ENCODE data around the gene GLP2R.
"Not testable (repeated sequence)": the region's sequence is repeated elsewhere in the genome, so short reads cannot be mapped to it uniquely, and the experiment has no call there.

GLP2R gene

GRCh38 chr17:9900784-9901183 lies 75.1 kb downstream of the GLP2R start:
- DNase-seq = no peak

DNA sequence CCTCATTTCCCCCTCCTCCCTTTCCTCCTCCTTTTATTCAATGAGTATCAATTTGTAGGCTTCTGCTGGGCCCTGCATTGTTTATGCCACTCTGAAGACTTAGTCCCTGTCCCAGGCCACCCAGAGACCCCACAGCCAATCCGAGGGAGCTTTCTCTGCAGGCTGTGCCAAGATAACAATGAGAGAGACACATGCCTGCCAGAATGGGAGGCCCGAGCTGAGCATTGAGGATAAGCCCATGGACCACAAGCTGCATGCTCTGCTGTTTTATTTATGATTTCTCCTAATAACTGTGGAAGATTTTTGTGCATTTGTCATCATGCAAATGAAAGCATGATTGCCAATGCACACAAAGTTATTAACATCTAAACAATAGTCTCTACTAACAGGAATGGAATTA lies 76.4 kb downstream of the GLP2R start:
- DNase-seq = peak; percentile 32

- DNase-seq = no peak
Observed at GRCh38 chr17:9904277-9905077, 78.8 kb downstream of the GLP2R start.

GRCh38 chr17:9905078-9905415 lies 79.3 kb downstream of the GLP2R start, which contains the start of gene RCVRN:
Gene RCVRN, minus strand, starts transcription at chr17:9905271. Its CDS starts 91 bp downstream, at chr17:9905180.
- DNase-seq = no peak

DNA sequence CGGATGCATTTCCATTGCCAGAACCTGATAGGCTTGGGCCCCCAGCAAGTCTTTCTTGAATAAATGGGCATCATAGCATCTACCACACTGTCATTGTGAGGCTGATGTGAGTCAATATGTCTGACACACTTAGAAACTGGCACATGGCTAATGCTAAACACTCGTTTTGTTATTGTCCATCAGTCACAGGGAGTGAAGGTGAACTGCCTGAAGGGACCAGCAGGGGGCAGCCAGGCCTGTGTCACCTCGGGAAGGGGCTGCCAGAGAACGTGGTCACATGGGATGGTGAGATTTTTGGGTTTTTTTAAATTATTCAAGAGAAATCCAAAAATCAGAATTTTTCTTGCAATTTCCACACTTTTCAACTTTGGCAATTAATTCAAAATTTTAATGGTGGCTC lies 80.2 kb downstream of the GLP2R start:
- DNase-seq = peak; percentile 66

GRCh38 chr17:9906616-9907015 lies 80.9 kb downstream of the GLP2R start:
- DNase-seq = no peak

DNA sequence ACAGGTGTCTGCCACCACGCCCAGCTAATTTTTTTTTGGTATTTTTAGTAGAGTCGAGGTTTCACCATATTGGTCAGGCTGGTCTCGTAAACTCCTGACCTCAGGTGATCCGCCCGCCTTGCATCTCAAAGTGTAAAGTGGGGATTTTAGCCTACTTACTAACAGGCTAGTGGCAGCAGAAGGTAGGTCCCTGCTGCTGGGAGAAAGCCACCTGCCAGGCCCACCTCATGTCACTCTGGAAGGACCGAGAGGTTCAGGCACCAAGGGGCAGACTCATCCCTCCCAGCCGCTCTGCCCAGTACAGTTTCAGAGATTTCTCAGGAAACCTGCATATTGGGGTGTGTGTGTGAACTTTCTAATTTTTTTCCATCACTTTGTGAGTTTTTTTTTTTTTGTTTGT lies 81.4 kb downstream of the GLP2R start:
- no peak for DNase-seq

DNA sequence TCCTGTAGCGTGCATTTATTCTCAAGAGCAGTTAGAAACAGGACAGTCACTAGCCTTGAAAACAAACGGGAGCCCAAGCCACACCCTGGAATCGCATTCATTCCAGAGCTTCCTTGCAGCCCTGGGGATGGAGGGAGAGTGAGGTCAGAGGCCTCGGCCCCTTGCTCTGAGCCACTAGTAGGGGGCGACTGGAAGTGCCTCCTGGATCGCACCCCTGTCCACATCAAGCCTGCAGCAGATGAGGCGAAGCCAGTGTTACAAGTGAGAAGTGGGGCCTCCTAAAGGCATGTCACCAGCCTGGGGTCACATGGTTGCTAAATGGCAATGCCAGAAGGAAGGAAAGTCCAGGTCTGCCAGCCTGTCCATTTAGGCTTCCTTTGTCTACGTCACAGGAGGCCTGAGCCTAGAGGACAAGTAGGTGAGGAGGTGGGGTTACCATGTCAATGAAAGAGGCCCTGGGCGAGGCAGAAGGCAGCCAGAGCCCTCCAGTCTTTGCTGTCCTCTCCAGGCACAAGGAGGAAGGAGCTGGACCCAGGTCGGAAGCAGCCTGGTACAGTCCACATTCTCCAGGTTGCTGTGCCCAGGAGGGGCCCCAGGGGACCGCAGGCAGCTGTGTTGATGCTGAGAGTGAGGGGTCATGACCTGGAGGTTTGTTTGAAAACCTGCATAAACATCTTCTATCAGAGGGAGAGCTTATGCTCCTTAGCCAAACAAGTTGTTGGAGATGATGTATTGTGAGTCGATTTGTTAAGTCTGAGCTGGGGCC lies 82.3 kb downstream of the GLP2R start:
- peak; percentile 53 for DNase-seq

DNA sequence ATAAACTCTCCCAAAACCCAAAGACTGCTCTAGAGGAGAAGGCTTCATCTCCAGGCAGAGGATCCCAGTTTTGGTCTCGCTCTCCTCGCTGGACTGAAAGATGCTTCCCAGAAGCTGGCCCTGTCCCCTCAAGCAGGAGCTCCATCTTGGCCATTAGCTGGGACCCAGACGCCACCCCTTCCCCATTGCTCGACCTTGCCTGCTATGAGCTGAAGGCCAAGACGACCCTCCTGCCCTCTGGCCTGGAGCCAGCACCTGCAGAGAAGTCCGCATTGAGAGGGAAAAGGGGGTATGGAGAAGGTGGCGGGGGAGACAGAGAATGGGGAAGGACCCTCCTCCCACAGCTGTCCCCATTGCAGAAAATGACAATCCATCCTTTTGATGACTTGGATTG lies 82.9 kb downstream of the GLP2R start:
- no peak for DNase-seq

- no peak for DNase-seq
Observed at GRCh38 chr17:9911089-9911488, 85.4 kb downstream of the GLP2R start.

DNA sequence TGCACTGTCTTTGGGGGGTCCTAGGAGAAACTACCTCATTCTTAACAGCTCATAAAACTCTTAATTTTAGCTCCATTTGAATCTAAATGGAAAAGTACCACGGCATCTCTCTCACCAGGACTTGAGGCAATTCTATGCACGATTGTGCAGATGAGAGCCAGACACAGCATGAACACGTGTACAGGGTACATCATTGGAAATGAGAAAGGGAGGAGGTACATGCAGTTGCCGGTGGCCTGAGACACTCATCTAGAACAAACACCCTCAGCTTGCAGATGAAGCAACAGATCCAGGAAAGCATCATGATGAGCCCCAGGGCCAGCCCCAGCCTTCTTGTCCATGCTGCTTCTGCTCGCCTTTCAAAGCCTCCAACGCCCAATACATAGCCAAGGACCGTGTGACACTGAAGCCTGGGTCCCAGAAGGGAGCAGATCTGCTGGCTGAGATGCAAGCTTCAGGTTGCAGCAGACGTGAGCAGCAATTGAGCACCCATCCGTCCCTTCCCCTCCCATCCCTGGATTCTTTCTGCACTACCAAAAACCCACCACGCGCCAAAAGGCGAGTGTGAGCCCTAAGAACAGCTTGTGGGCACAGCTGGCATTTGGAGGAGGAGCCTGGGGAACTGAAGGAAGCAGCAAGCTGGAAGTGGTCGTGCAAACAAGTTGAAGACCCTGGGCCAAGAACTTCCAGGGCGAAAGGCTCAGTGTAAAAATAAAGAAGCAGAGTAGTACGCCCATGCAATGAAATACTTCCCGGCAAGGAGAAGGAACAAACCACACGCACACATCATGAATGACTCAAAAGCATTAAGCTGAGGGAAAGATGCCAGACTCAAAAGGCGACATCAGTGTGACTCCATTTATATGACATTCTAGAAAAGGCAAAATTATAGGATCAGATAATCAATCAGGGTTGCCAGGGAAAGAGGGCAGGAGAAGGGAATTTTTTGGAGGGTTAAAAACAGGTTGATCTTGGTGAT lies 86.7 kb downstream of the GLP2R start:
- DNase-seq = no peak

- no peak for DNase-seq
Observed at GRCh38 chr17:9913476-9913875, 87.8 kb downstream of the GLP2R start.

- DNase-seq = no peak
Observed at GRCh38 chr17:9916108-9916507, 90.4 kb downstream of the GLP2R start.

GRCh38 chr17:9917131-9917530 lies 91.4 kb downstream of the GLP2R start:
- DNase-seq = no peak

GRCh38 chr17:9917801-9918200 lies 92.1 kb downstream of the GLP2R start:
- no peak for DNase-seq

DNA sequence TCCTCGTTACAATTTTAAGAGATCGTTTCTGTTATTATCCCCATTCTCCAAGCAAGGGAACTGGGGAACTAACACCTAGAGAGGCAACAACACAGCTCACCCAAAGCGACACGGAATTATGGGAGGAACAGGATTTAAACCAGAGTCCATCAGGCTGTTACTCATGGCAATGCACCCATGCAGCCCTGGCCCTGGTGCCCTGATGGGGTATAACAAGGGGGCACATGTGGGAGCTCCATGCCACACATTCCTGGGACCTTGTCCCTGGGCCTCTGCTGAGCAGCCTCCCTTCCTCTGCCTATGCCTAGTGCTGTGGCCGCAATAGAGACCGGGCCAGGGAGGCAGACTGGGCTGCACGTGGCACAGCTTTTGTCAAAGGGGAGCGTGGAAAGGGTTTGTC lies 92.6 kb downstream of the GLP2R start:
- DNase-seq = no peak

- DNase-seq = peak; percentile 98
Observed at GRCh38 chr17:9918804-9919352, 93.2 kb downstream of the GLP2R start.

GRCh38 chr17:9921216-9921615 lies 95.5 kb downstream of the GLP2R start:
- DNase-seq = not testable (repeated sequence)

DNA sequence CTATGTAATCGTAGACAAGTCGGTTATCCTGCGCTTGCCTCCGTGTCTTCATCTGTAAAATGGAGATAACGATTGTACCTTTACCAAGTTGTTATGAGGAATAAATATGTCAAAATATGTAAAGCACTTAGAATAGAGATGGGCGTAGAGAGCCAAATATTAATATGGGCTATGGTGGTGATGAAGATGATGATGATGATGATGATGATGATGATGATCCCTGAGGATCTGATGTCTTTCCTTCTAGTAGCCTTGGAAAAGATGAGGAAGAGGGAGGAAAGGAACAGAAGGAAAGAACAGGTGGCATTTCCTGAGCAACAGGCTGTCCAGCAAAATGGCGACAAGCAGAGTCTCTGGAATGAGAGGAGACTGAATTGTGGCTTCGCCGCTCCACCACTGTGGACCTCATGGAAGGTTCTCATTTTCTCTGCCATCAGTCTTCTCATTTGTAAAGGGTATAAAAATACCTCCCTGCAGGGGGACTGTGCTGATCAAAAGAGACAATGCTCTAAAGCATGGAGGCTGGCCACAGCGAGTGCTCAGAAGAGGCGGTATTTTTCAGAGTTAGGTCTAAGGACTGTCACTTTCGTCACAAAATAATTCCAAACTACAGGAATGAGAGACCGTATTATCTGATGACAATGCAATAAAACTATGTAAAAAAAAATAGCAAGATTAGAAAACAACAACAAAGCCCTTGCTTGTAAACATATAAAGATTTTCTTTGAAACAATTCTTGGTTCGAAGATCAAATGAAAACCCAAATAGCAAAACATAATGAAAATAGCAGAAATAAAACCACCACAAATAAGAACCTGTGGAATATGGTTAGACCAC lies 96.5 kb downstream of the GLP2R start:
- no peak for DNase-seq

DNA sequence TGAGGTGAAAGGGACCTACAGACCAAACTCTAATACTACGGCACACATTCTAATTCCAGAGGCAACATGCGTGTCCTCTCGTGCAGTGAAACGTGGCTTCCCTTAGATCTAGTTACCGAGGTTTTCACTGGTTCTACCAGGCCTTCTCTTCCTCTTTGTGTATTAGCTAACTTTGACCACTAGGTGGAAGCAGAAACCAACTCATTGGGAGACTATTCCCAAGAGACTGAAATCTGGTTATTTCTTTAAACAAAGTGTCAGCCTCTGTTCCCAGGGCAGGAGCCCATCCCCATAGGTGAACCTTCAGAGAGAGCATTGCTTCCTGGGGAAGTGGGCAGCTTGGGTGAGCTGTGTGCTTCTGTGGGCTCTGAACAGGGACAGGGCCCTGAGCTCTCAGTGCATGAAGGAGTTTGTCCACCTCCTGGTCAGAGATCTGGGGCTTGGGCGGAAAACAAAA lies 99.0 kb downstream of the GLP2R start:
- DNase-seq = peak; percentile 96

DNA sequence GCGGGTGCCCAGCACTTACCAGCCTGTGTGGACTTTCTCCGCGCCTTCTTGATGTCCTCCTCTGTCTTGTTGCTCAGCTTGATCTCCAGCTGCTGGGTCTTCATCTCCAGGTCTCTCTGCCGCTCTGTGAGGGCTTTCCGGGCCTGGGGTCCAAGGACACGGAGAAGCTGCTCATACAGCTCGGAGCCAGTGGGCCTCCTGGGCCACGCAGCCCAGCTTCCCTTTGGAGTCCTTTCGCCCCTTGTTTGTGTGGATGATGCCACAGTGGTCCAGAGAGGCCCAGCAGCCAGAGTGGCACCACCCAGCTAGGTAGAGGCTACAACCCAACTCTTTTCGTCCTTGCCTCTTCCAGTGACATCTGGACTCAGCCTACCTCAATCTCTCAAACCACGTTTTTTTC lies 99.7 kb downstream of the GLP2R start:
- no peak for DNase-seq

Data from NCI-H82 (cell line).